Fibroblast of lung (primary cell): ENCODE data around the gene FBN3.

Source experiments
- CTCF ChIP-seq, 2 donors: IDR thresholded peaks in 1 of 2; conservative IDR thresholded peaks in 1 of 2; 1 replicate in 1 of 2; 2 replicates in 1 of 2; pipeline ENCODE4 v1.5.1; 2011 to 2012; ENCODE audit warnings: low read length in 2 of 2, control low read depth in 1 of 2, inconsistent platforms in 1 of 2, low read depth in 1 of 2, mild to moderate bottlenecking in 1 of 2
- EZH2 ChIP-seq: IDR thresholded peaks from 2 replicates; pipeline ENCODE4 v1.5.1; 2012; ENCODE audit warnings: low read length, control low read depth, mild to moderate bottlenecking; ENCODE audit errors: missing control alignments

GRCh38 chr19:8138201-8138600 is 11.2 kb downstream of the FBN3 start:
- TF ChIP-seq CTCF (conservative IDR thresholded peaks at IDR 0.05 in 1 of 2, IDR thresholded peaks at IDR 0.05 in 1 of 2; ENCODE audit: low read depth in 1 of 2, low read length in 2 of 2) (no peak), EZH2 (no peak)
